ENCODE data around the gene PPOX.

GRCh38 chr1:161163793-161164192, 2.4 kb upstream of the PPOX start:
- TF ChIP-seq CTCF (IDR thresholded peaks at IDR 0.05) (no peak), POLR2A (IDR thresholded peaks at IDR 0.05) (no peak)
